HepG2 (cell line): ENCODE measurements around the gene DNAJC5. TPM values are rescaled to one million over a fixed set of nuclear protein-coding genes. Genes with fewer than 3 reads are reported as not detected.
A peak's percentile ranks its signal among the peaks of the same experiment; 100 is the strongest.

Experiments
- ATAC-seq: fragments of 200-7000 bp; cut with Tn5 transposase; 3 replicates; pipeline ENCODE4 v1.9.1; 2020; ENCODE audit warnings: mild to moderate bottlenecking, moderate library complexity
- BruUV-seq: library from RNA; stranded (reverse); fragments of 400-500 nt; replicated peaks from 2 replicates; lab custom pipeline; 2021; lab: Mats Ljungman, UMichigan
- CTCF ChIA-PET: fragments of 300-600 bp; formaldehyde crosslinking; extraction: SDS; loops from one replicate; lab custom pipeline; 2021; ENCODE audit warnings: low total read pairs, inconsistent platforms, low intra/inter-chr PET ratio; lab: Yijun Ruan, JAX
- POLR2A ChIA-PET: fragments of 350-600 bp; sonication (Branson Sonifier 250); formaldehyde crosslinking; loops from one replicate; lab custom pipeline; 2020; ENCODE audit warnings: antibody characterized with exemption, inconsistent platforms; lab: Yijun Ruan, JAX
- DNase-seq: peaks from one replicate; pipeline ENCODE4 v3.0.0-alpha.2; 2015; ENCODE audit warnings: low spot score
- FAIRE-seq: peaks from 3 replicates; lab custom pipeline; 2011; peaks lifted over from hg19 to GRCh38; lab: Jason Lieb, UNC
- H2AFZ ChIP-seq: one replicate; pipeline ENCODE4 v1.6.1; 2011; ENCODE audit warnings: low read length, inconsistent platforms
- H3K27ac ChIP-seq: fragments of 300-600 bp; 3 replicates; pipeline ENCODE4 v1.8.0; 2011; ENCODE audit warnings: mixed run types, mild to moderate bottlenecking, mixed read lengths, low read length, inconsistent platforms; ENCODE audit not compliant: insufficient read depth; ENCODE audit errors: extremely low read length
- H3K27me3 ChIP-seq, 2 experiments: fragments of 200-600 bp in 1 of 2; 2 replicates in 1 of 2; 3 replicates in 1 of 2; pipeline versions ENCODE4 v1.6.0 to v1.8.0; 2011; ENCODE audit warnings: low read length in 2 of 2, mild to moderate bottlenecking in 2 of 2, moderate library complexity in 2 of 2, inconsistent platforms in 1 of 2; ENCODE audit not compliant: insufficient read depth in 2 of 2, control insufficient read depth in 1 of 2
- H3K36me3 ChIP-seq, 2 experiments: fragments of 200-600 bp in 1 of 2; replicated peaks in 1 of 2; 2 replicates in 1 of 2; 3 replicates in 1 of 2; pipeline versions ENCODE4 v1.5.1 to v1.8.0; 2011; ENCODE audit warnings: low read length in 2 of 2, inconsistent platforms in 1 of 2; ENCODE audit not compliant: insufficient read depth in 2 of 2, control insufficient read depth in 1 of 2
- H3K4me1 ChIP-seq: 2 replicates; pipeline ENCODE4 v1.5.1; 2012; ENCODE audit warnings: low read length, inconsistent platforms; ENCODE audit not compliant: insufficient read depth
- H3K4me2 ChIP-seq: 2 replicates; pipeline ENCODE4 v1.6.0; 2011; ENCODE audit warnings: low read depth, low read length, inconsistent platforms
- H3K4me3 ChIP-seq, 3 experiments: fragments of 200-600 bp in 1 of 3; sonication (generic), shearing (Covaris generic) in 1 of 3; replicated peaks in 1 of 3; 2 replicates each; pipeline ENCODE4 v1.5.1; 2011 to 2016; ENCODE audit warnings: low read length in 3 of 3, inconsistent platforms in 2 of 3, low read depth in 2 of 3, mild to moderate bottlenecking in 2 of 3, control low read depth in 1 of 3, mixed read lengths in 1 of 3; ENCODE audit not compliant: insufficient read depth in 1 of 3
- H3K79me2 ChIP-seq: one replicate; pipeline ENCODE4 v1.6.1; 2011; ENCODE audit warnings: low read length, inconsistent platforms; ENCODE audit not compliant: insufficient read depth
- H3K9ac ChIP-seq: 2 replicates; pipeline ENCODE4 v1.6.0; 2011; ENCODE audit warnings: mild to moderate bottlenecking, low read depth, low read length, inconsistent platforms; ENCODE audit not compliant: insufficient read depth
- H3K9me3 ChIP-seq: 2 replicates; pipeline ENCODE4 v1.5.1; 2012; ENCODE audit warnings: mild to moderate bottlenecking, low read length
- H4K20me1 ChIP-seq: 2 replicates; pipeline ENCODE4 v1.6.0; 2011; ENCODE audit warnings: inconsistent platforms, mild to moderate bottlenecking, low read length, moderate library complexity; ENCODE audit not compliant: insufficient read depth
- BRF2 ChIP-seq: sonication (generic); formaldehyde crosslinking; IDR thresholded peaks from 2 replicates; pipeline ENCODE4 v1.8.1; 2022; ENCODE audit warnings: mild to moderate bottlenecking, missing genetic modification reagents
- IRF2 ChIP-seq: IDR thresholded peaks from 2 replicates; pipeline ENCODE4 v1.6.1; 2018; ENCODE audit warnings: missing genetic modification reagents, missing compliant biosample characterization
- MBD4 ChIP-seq: IDR thresholded peaks from 2 replicates; pipeline ENCODE4 v1.6.1; 2012; ENCODE audit warnings: low read length, inconsistent platforms, borderline replicate concordance
- MYC ChIP-seq: sonication (generic); formaldehyde crosslinking; IDR thresholded peaks from 2 replicates; pipeline ENCODE4 v1.9.0; 2021; ENCODE audit warnings: missing genetic modification reagents, borderline replicate concordance
- NCOA1 ChIP-seq: sonication (generic); formaldehyde crosslinking; IDR thresholded peaks from 2 replicates; pipeline ENCODE4 v1.9.0; 2021; ENCODE audit warnings: missing genetic modification reagents
- POLR2AphosphoS2 ChIP-seq: IDR thresholded peaks from 2 replicates; pipeline ENCODE4 v1.6.1; 2011; ENCODE audit warnings: low read depth, low read length, improper control_type of control experiment
- POLR2G ChIP-seq: fragments of 200-400 bp; formaldehyde crosslinking; IDR thresholded peaks from 2 replicates; pipeline ENCODE4 v1.6.1; 2018; ENCODE audit warnings: mild to moderate bottlenecking, low read depth, low read length, moderate library complexity
- SUZ12 ChIP-seq: fragments of 150-350 bp; IDR thresholded peaks from 2 replicates; pipeline ENCODE4 v1.6.1; 2014; ENCODE audit warnings: low read depth, low read length
- TCF12 ChIP-seq, 2 experiments: fragments of 450-650 bp in 1 of 2; sonication (generic) in 1 of 2; formaldehyde crosslinking in 1 of 2; IDR thresholded peaks; 2 replicates each; pipeline versions ENCODE4 v1.6.1 to v1.8.0; 2017 to 2022; ENCODE audit warnings: antibody characterized with exemption in 1 of 2, mild to moderate bottlenecking in 1 of 2, missing genetic modification reagents in 1 of 2, moderate library complexity in 1 of 2
- ZFP91 ChIP-seq: sonication (generic); formaldehyde crosslinking; IDR thresholded peaks from 2 replicates; pipeline ENCODE4 v1.9.0; 2022; ENCODE audit warnings: missing genetic modification reagents, mild to moderate bottlenecking, borderline replicate concordance
- ZMAT3 ChIP-seq: sonication (generic); formaldehyde crosslinking; conservative IDR thresholded peaks from 2 replicates; pipeline ENCODE4 v1.7.0; 2021; ENCODE audit warnings: missing genetic modification reagents
- ZNF260 ChIP-seq: sonication (generic); formaldehyde crosslinking; IDR thresholded peaks from 2 replicates; pipeline ENCODE4 v1.4.0; 2020; ENCODE audit warnings: missing genetic modification reagents, low read depth, mild to moderate bottlenecking, borderline replicate concordance
- ZNF44 ChIP-seq: sonication (generic); formaldehyde crosslinking; IDR thresholded peaks from 2 replicates; pipeline ENCODE4 v1.5.1; 2020; ENCODE audit warnings: mild to moderate bottlenecking, missing genetic modification reagents
- ZNF550 ChIP-seq: sonication (generic); formaldehyde crosslinking; IDR thresholded peaks from 2 replicates; pipeline ENCODE4 v1.4.0; 2020; ENCODE audit warnings: mild to moderate bottlenecking, missing genetic modification reagents, borderline replicate concordance
- ZNF576 ChIP-seq: sonication (generic); formaldehyde crosslinking; IDR thresholded peaks from 2 replicates; pipeline ENCODE4 v1.4.0; 2020; ENCODE audit warnings: mild to moderate bottlenecking, missing genetic modification reagents
- ZNF577 ChIP-seq: sonication (generic); formaldehyde crosslinking; IDR thresholded peaks from 2 replicates; pipeline ENCODE4 v1.4.0; 2020; ENCODE audit warnings: mild to moderate bottlenecking, low read depth, missing genetic modification reagents, borderline replicate concordance
- ZNF703 ChIP-seq: sonication (generic); formaldehyde crosslinking; IDR thresholded peaks from 2 replicates; pipeline ENCODE4 v1.5.1; 2020; ENCODE audit warnings: missing genetic modification reagents, mild to moderate bottlenecking, moderate library complexity, borderline replicate concordance
- ZNF790 ChIP-seq: sonication (generic); formaldehyde crosslinking; IDR thresholded peaks from 2 replicates; pipeline ENCODE4 v1.8.0; 2022; ENCODE audit warnings: missing genetic modification reagents, mild to moderate bottlenecking, borderline replicate concordance
- WGBS: methylation state at CpG from one replicate; pipeline ENCODE4 v1.1.6; 2017; ENCODE audit warnings: low lambda C conversion rate; 5-methylcytosine and 5-hydroxymethylcytosine counted together
- in situ Hi-C: cut with HindIII; loops from 2 replicates; pipeline ENCODE4 v1.10.0; 2017; ENCODE audit warnings: low pct_unique_long_range_greater_than_20kb; ENCODE audit not compliant: extremely low pct_ligation_motif_present
- intact Hi-C: fragments of 100-400 bp; cut with micrococcal nuclease; formaldehyde crosslinking; loops from one replicate; pipeline ENCODE4 v1.10.0; 2022; ENCODE audit not compliant: unreplicated experiment
- polyA plus RNA-seq, 8 experiments: library from polyadenylated mRNA; depleted of rRNA in 3 of 8; stranded (reverse) in 7 of 8; unstranded in 1 of 8; fragments of >200 nt; fragmentation: Illumina TruSeq in 4 of 8; extraction: Trizol in 4 of 8; gene quantifications; 2 replicates each; pipeline versions ENCODE4 v1.2.1 to v1.2.3, GENCODE V29; 2011 to 2016; ENCODE audit warnings: low read depth in 4 of 8, missing spikeins in 1 of 8, mixed read lengths in 1 of 8; ENCODE audit not compliant: insufficient read depth in 1 of 8
- total RNA-seq, 5 experiments: library from RNA; depleted of rRNA; stranded (reverse); fragments of >200 nt; fragmentation: Illumina TruSeq; extraction: Trizol; gene quantifications; 2 replicates each; pipeline ENCODE4 v1.2.3, GENCODE V29; 2016; ENCODE audit warnings: low read depth in 1 of 5
- TF ChIP-seq, protein P1 (sequence below): sonication (generic); formaldehyde crosslinking; IDR thresholded peaks from 2 replicates; pipeline ENCODE4 v1.5.0; 2020; ENCODE audit warnings: mild to moderate bottlenecking, missing genetic modification reagents

DNAJC5 gene
- total and polyA plus RNA-seq, 2 of the 13 experiments (the other 11 are each of a cell fraction or from before 2014, with no cell fraction given), result 42.8 to 64.5 TPM

- no peaks in the 10 kb centered on the region for H3K9me3 ChIP-seq
- no peaks in the 10 kb centered on the region for H3K27me3 ChIP-seq
- 86% methylated on average over 13 of the region's 13 CpGs for WGBS
- no TSS peak for BruUV-seq
- intact Hi-C loops (no loop called here), in situ Hi-C loops (no loop called here)
- no peak overlapping the region for H2AFZ ChIP-seq
- ATAC-seq (no peak), FAIRE-seq (no peak), DNase-seq (no peak)
- H3K4me3 ChIP-seq, result peak overlapping the region; percentile 92 to 100 (median 99); a peak in 5 of 6 replicates
- ChIA-PET POLR2A (interaction anchor here (1.2 to 4.0 kb wide), 4 partner anchors 27 to 109 kb away, joined by 4 to 75 read pairs (median 18); partner anchors contain the start of genes PRPF6, SAMD10, TCEA2 and TPD52L2), CTCF (no interaction called here)
- H4K20me1 ChIP-seq, result peaks cover 58% of the 10 kb centered on the region
- H3K4me2 ChIP-seq, result peak overlapping the region; percentile 97
- peaks cover 65% of the 10 kb centered on the region for H3K79me2 ChIP-seq
- peaks cover 81% of the 10 kb centered on the region for H3K4me1 ChIP-seq
- peaks cover 9 to 13% of the 10 kb centered on the region in 2 experiments; a peak in 3 of 5 replicates for H3K36me3 ChIP-seq
- peak overlapping the region; percentile 99 for H3K27ac ChIP-seq
- H3K9ac ChIP-seq, result peak overlapping the region; percentile 100
- TF ChIP-seq ZNF260 (CRISPR knock-in tag), result 0 out of 2 replicates have a peak, but pooled peaks have one; percentile 78
- no peak for TF ChIP-seq ZNF577 (CRISPR knock-in tag)
- no peak for TF ChIP-seq ZNF703 (CRISPR knock-in tag)
- no peak for TF ChIP-seq ZNF790 (CRISPR knock-in tag)
- TF ChIP-seq BRF2 (CRISPR knock-in tag), result no peak
- no peak for TF ChIP-seq NCOA1
- no peak for TF ChIP-seq SUZ12
- 0 out of 2 replicates have a peak, but pooled peaks have one; percentile 73 for TF ChIP-seq ZNF550 (CRISPR knock-in tag)
- TF ChIP-seq MBD4, result no peak
- TF ChIP-seq TCF12 (IDR thresholded peaks at IDR 0.05), result no peak
- TF ChIP-seq TCF12 (CRISPR knock-in tag; IDR thresholded peaks at IDR 0.05), result no peak
- TF ChIP-seq POLR2G, result no peak
- no peak for TF ChIP-seq ZNF576 (CRISPR knock-in tag)
- TF ChIP-seq MYC, result no peak
- TF ChIP-seq, protein P1, sequence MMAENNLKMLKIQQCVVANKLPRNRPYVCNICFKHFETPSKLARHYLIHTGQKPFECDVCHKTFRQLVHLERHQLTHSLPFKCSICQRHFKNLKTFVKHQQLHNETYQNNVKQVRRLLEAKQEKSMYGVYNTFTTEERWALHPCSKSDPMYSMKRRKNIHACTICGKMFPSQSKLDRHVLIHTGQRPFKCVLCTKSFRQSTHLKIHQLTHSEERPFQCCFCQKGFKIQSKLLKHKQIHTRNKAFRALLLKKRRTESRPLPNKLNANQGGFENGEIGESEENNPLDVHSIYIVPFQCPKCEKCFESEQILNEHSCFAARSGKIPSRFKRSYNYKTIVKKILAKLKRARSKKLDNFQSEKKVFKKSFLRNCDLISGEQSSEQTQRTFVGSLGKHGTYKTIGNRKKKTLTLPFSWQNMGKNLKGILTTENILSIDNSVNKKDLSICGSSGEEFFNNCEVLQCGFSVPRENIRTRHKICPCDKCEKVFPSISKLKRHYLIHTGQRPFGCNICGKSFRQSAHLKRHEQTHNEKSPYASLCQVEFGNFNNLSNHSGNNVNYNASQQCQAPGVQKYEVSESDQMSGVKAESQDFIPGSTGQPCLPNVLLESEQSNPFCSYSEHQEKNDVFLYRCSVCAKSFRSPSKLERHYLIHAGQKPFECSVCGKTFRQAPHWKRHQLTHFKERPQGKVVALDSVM, result no peak
- no peak for TF ChIP-seq ZNF44 (CRISPR knock-in tag)
- TF ChIP-seq ZFP91 (CRISPR knock-in tag), result no peak; the same call in 1 of the 2 replicates
- TF ChIP-seq POLR2AphosphoS2, result peak; percentile 32; the same call in 1 of the 2 replicates
- no peak for TF ChIP-seq ZMAT3 (CRISPR knock-in tag)
- TF ChIP-seq IRF2 (CRISPR knock-in tag), result no peak
Measured at GRCh38 chr20:63953764-63954429, 59.0 kb downstream of the DNAJC5 start.
